Stimulated activated CD4-positive, alpha-beta T cell treated with anti-CD3 and anti-CD28 coated beads, Interleukin-2, amount 100 ng/mL, for 24 hours (primary cell): ENCODE results near the gene COG3.

Experiments used
- DNase-seq, 2 donors: peaks; one replicate each; pipeline ENCODE4 v3.0.0-alpha.2; 2020

The COG3 gene

GRCh38 chr13:45548281-45548680, 83.5 kb downstream of the COG3 start:
- DNase-seq = no peak

- no peak for DNase-seq
Measured at GRCh38 chr13:45554604-45555109, 89.9 kb downstream of the COG3 start.

GRCh38 chr13:45564133-45564776, 99.5 kb downstream of the COG3 start:
- no peak for DNase-seq

GRCh38 chr13:45565331-45565730, 100.6 kb downstream of the COG3 start:
- DNase-seq = no peak

GRCh38 chr13:45575146-45575829, 110.5 kb downstream of the COG3 start:
- DNase-seq = no peak

- DNase-seq = no peak
Measured at GRCh38 chr13:45575830-45576180, 111.1 kb downstream of the COG3 start.

GRCh38 chr13:45576466-45576865, 111.7 kb downstream of the COG3 start:
- DNase-seq = no peak

- no peak for DNase-seq
Measured at GRCh38 chr13:45582408-45583076, 117.8 kb downstream of the COG3 start.

- DNase-seq = no peak
Measured at GRCh38 chr13:45584816-45585215, 120.1 kb downstream of the COG3 start.
